ENCODE data around the gene RBM18.

The RBM18 gene

GRCh38 chr9:122256206-122256605, 8.4 kb downstream of the RBM18 start:
- DNase-seq: no peak

GRCh38 chr9:122254761-122255160, 9.9 kb downstream of the RBM18 start:
- DNase-seq: no peak

GRCh38 chr9:122252796-122253195, 11.8 kb downstream of the RBM18 start:
- DNase-seq: no peak

GRCh38 chr9:122251351-122251750, 13.3 kb downstream of the RBM18 start:
- no peak for DNase-seq

GRCh38 chr9:122248448-122248865, 16.2 kb downstream of the RBM18 start:
- DNase-seq: no peak

GRCh38 chr9:122246666-122247065, 18.0 kb downstream of the RBM18 start:
- no peak for DNase-seq

GRCh38 chr9:122244349-122244748, 20.3 kb downstream of the RBM18 start:
- no peak for DNase-seq

DNA sequence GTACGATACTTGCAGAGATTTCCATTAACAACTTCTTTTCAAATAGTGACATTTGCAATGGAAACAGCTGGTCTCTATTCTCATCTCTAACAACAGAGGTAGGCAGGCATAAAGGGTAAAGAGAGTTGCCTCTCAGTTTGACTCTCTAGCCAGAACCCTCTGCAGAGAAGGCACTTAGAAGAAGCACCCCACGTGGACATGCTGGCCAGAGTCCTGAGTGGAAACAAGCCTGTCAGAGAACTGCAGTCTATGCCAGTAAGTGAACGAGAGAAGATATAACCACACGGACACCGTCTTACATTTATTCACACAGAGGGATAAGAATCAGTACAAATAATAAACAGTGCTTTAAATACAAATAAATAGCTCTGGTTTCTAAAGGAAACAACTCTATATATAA, 24.9 kb downstream of the RBM18 start:
- no peak for DNase-seq

- no peak for DNase-seq
These were observed 28.0 kb downstream of the RBM18 start for GRCh38 chr9:122236681-122237080.

DNA sequence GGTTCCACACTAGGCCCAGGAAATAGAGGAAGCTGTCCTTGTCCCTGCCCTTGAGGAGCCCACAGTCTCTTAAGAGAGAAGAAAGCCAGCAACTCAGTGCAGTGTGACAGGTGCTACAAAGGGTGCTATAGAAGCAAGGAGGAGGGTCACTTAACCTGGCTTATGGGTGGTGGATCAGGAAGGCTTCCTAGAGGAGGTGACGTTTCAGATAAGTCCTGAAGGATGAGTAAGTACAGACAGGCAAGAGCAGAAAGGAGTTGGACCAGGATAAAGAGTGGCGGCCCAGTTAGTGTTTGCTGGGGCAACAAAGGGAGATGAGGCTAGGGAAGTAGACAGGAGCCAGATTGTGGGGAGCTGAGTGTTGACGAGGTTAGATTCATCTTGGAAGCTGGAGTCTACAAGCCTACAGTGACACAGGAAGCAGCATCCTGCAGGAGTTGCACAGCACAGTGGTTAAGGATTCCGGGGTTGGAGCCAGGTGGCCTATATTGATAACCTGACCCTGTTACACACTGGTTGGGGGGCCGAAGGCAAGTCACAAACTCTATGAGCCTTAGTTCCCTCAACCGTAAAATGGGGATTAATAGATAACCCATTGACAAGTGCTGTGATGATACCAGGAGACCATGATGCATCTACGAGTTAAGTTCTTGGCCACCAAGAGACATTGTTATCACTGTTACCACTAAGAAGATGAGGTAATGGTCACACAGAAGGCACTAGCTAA, 30.5 kb downstream of the RBM18 start:
- no peak for DNase-seq

DNA sequence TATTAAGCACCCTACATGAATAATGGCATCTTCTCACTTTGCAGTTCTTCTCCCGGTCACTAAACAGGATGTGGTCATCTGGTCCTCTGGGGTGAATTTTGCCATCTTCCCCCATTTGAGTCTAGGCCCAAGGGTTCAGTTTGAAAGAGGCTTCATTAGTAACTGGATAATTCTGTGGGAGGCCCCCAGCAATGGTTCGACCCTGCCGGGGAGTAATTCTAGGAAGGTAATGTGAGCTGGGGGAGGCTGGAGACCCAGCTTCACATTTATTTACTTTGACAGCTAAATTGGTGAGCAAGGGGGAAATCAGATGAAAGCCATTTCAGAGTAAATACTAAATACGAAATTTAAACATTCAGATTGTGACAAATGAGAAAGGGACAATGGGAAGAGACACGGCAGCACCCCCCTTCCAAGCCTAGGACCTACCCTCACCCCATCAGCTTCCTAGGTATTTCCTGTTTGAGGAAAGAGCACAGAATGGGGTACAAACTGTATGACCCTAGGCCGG, 31.8 kb downstream of the RBM18 start:
- DNase-seq: no peak

DNA sequence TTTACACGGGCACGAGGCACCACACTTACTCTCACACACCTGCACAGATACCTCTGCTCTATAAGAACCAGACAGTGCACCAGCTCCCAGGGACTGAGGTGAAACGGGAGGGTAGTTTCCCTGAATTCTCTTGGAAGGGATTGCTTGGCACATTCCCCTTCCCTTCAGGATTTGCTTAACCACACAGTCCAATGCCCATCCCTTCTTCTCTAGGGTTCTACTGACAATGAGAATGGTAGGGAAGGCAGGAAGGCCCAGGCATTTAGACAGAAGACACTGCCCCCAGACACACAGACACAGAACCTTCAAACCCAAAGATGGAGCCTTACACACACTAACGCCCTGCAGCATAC, 35.2 kb downstream of the RBM18 start:
- DNase-seq: no peak

GRCh38 chr9:122228568-122229484, 35.8 kb downstream of the RBM18 start, which contains the start of gene LHX6:
LHX6 (minus strand) TSS chr9:122228957; CDS start chr9:122228740, 217 bp downstream.
- no peak for DNase-seq

DNA sequence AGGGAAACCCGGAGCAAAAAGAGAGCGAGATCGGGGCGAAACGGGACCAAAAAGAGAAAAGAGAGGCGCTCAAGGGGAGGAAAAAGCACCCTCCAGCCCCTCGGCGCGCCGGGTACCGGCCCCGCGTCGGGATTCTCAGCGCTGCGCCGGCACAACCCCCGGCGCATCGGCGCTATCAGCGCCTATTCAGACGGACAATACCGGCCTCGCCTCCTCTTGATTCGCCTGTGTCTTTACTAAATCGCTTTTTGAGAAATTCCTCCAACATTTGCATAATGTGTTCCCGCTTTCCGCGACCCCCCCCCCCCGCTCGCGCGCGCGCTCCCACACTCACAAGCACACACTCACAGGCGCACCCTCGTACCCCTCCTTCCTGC, 36.5 kb downstream of the RBM18 start:
- no peak for DNase-seq

GRCh38 chr9:122227575-122227900, 37.1 kb downstream of the RBM18 start:
- DNase-seq: no peak

DNA sequence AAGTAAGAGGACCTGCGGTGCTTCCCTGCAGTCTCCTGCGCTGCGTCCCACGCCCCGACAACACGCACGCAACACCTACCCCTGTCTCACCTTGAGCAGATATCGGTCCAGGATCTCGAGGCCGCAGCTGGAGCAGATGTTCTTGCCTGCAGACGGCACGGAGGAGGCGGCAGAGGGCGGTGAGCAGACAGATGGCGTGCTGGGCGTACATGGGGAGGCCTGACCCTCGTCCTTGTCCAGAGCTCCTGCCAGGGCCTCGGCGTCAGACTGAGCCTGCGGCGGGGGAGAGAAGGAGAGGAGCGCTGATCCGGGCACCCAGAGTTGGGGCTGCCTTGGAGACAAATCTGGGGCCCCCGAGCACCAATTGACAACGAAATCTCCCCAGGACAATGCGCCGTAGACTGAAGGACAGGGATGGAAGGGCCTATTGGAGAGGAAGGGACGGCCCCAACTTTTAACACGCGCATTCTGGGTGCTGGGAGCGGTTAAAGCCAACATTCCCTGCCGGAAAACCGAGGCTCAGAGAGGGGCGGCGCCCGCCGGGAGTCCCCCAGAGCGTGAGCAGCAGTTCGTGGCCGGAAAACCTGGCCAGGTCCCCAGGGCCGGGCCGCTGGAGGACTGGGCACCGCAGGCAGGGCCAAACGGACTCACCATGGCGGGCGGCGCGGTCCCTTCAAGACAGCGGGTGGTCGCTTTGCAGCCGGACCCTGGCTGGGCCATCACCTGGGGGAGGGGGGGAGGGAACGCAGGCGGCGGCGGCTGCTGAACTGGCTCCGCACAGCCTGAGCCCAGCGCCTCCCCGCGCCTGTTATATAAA, 37.7 kb downstream of the RBM18 start:
- DNase-seq: no peak

DNA sequence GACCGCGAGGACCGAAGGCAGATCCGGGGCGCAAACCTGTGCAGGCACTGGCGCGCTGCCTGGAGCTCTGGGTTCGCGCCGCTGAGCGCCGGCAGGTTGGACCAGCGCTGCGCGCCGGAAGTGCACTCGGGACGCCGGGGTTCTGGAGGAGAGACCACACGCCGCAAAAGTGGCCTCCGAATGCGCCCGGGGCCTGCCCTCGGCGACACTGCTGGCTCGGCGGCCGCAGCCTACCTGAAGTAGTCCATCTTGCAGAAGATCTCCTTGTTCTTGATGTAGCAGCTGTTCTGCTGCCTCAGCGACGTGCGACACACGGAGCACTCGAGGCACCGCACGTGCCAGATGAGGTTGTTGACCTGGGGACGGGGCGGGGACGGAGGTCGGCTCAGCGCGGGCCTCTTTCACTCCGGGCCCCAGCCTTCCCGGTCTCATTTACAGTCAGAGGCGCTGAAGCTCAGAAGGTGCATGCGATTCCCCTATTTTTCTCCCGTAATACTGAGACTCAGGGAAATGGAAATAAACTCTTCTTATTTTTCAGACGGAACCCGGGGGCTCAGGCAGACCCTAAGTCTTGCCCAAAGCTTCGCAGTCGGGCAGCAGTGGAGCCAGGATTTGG, 38.4 kb downstream of the RBM18 start:
- DNase-seq: no peak

DNA sequence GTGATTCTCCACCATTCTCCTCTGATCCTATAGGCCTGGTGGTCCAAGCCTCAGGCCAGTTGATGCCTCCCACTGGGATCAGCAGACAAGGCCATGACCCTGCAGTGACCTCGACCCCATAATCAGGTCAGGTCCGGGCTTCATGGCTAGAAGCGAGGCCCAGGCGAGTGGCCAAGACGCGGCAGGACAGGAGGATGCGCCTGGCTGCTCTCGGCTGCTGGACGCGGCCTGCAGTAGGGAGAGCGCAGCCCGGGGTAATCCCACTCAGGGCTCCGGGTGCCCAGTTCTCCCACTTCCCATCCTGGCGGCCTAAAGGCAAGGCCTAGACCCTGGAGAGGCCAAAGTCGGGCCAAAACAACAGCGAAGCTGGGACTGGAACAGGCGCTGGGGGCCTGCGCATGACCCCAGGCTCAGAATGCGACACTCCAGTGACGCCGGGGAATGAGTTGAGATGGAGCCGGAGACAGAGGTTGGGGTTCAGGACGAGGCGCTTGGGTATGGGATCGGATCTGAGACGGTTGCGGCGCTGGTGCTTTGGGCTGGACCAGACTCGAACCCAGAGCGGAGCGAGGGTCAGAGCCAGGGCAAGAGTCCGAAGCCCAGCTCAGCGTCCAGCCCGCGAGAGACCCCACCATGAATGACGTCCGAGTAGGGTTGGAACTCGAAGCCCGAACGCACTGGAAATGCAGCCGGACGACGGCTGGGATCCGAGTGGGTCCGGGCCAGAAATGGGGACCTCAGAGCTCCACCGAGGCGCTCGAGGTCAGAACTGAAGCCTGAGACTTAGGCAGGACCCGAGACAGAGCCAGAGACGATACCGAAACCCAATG, 39.1 kb downstream of the RBM18 start:
- no peak for DNase-seq

GRCh38 chr9:122223435-122223834, 41.2 kb downstream of the RBM18 start:
- DNase-seq: no peak

DNA sequence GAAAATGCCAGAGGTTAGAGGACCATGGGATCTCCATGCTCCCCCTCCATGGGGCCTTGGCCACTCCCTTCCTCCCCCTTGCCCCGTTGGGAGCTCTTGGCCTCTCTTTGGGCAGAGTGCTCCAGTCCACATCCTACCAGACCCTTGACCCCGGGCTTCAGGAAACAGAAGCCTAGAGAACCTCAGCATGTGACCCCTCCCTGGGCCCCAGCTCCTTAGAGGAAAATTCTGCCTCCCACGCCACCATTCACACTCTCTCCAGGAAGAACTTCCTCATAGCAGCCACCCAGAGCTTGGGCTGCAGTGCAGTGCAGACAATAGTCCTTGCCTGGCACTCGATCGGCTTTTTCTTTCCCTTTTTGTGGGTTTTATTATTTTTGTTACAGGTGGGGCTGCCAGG, 41.8 kb downstream of the RBM18 start:
- no peak for DNase-seq

- DNase-seq: no peak
These were observed 43.3 kb downstream of the RBM18 start for GRCh38 chr9:122221183-122221811.
